Stimulated activated CD4-positive, alpha-beta T cell treated with anti-CD3 and anti-CD28 coated beads, Interleukin-1b, Interleukin-23, amount 100 ng/mL, for 1 hour (primary cell): ENCODE data around the gene PDE4B.
"Not testable (repeated sequence)": the region's sequence is repeated elsewhere in the genome, so short reads cannot be mapped to it uniquely, and the experiment has no call there.

ENCODE experiments used
- DNase-seq, 2 donors: peaks; one replicate each; pipeline ENCODE4 v3.0.0-alpha.2; 2020; ENCODE audit warnings: low read depth in 2 of 2

The PDE4B gene

GRCh38 chr1:66393586-66394287 lies 601.0 kb downstream of the PDE4B start:
- no peak for DNase-seq

- no peak for DNase-seq
Measured at GRCh38 chr1:66394603-66395002, 601.9 kb downstream of the PDE4B start.

GRCh38 chr1:66395202-66396061 lies 602.7 kb downstream of the PDE4B start:
- no peak for DNase-seq

- DNase-seq, result no peak
Measured at GRCh38 chr1:66396212-66396890, 603.7 kb downstream of the PDE4B start.

- DNase-seq, result no peak
Measured at GRCh38 chr1:66397192-66397591, 604.5 kb downstream of the PDE4B start.

GRCh38 chr1:66399888-66400529 lies 607.3 kb downstream of the PDE4B start:
- DNase-seq, result no peak

GRCh38 chr1:66400660-66401059 lies 608.0 kb downstream of the PDE4B start:
- no peak for DNase-seq

- DNase-seq, result no peak
Measured at GRCh38 chr1:66401244-66401643, 608.5 kb downstream of the PDE4B start.

- no peak for DNase-seq
Measured at GRCh38 chr1:66402194-66402593, 609.5 kb downstream of the PDE4B start.

- no peak for DNase-seq
Measured at GRCh38 chr1:66403007-66403731, 610.5 kb downstream of the PDE4B start.

- no peak for DNase-seq
Measured at GRCh38 chr1:66405061-66405460, 612.4 kb downstream of the PDE4B start.

GRCh38 chr1:66411449-66411848 lies 618.8 kb downstream of the PDE4B start:
- not testable (repeated sequence) for DNase-seq

- no peak for DNase-seq
Measured at GRCh38 chr1:66412704-66413103, 620.0 kb downstream of the PDE4B start.

GRCh38 chr1:66413136-66413837 lies 620.6 kb downstream of the PDE4B start:
- DNase-seq, result no peak

- no peak for DNase-seq
Measured at GRCh38 chr1:66413838-66414175, 621.1 kb downstream of the PDE4B start.

- DNase-seq, result no peak
Measured at GRCh38 chr1:66415281-66415680, 622.6 kb downstream of the PDE4B start.

GRCh38 chr1:66415866-66416265 lies 623.2 kb downstream of the PDE4B start:
- DNase-seq, result no peak

GRCh38 chr1:66416295-66416694 lies 623.6 kb downstream of the PDE4B start:
- no peak for DNase-seq

GRCh38 chr1:66418021-66418420 lies 625.3 kb downstream of the PDE4B start:
- no peak for DNase-seq

GRCh38 chr1:66420171-66420570 lies 627.5 kb downstream of the PDE4B start:
- not testable (repeated sequence) for DNase-seq

GRCh38 chr1:66420906-66421305 lies 628.2 kb downstream of the PDE4B start:
- not testable (repeated sequence) for DNase-seq
